Epithelial cell of prostate (primary cell): ENCODE results near the gene PREX1.

ENCODE experiments used
- DNase-seq: peaks from one replicate; pipeline ENCODE4 v3.0.0-alpha.2; 2011; ENCODE audit warnings: low read depth, low spot score
- H3K27ac ChIP-seq: fragments of 450-650 bp; 2 replicates; pipeline ENCODE4 v1.5.1; 2017; ENCODE audit warnings: mild to moderate bottlenecking

The PREX1 gene

GRCh38 chr20:48671141-48671540, 156.7 kb downstream of the PREX1 start:
- no peak for DNase-seq

DNA sequence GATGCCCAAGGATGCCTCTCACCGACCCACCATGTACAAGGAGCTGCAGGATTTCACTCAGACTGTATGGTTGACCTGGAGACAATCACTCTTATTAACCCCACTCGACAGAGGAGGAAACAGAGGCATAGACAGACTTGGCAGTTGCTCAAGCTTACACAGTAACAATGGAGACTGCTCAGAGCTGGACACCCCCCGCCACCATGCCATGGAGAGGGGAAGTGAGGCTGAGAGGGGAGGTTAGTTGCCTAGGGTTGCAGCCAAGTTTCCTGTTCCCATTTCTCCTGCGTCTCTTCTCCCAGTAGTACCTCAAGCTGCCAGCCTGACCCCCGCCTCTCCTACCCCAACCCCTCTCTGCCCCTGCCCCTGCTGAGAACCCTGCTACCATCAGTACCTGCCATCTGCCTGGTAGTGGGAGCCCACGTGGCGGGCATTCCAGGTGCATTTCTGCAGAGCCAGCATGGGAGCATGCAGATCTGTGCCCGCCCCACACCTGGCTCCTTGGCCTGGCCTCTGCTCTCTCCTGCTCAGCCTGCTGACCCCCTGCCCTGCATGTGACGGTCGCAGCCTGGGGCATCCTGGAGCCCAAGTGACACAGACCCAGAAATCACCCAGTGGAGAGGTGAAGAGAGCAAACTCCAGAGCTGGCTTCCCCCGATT, 157.7 kb downstream of the PREX1 start:
- DNase-seq: no peak
- no peak overlapping the region for H3K27ac ChIP-seq

More at GRCh38 chr20:48671141-48671540, 156.7 kb downstream of the PREX1 start:
- H3K27ac ChIP-seq: no peak overlapping the region

- no peak overlapping the region for H3K27ac ChIP-seq
- DNase-seq: no peak
These were observed 159.3 kb downstream of the PREX1 start for GRCh38 chr20:48668451-48668946.

GRCh38 chr20:48667889-48668413, 159.8 kb downstream of the PREX1 start:
- H3K27ac ChIP-seq: no peak overlapping the region
- no peak for DNase-seq

GRCh38 chr20:48667481-48667880, 160.3 kb downstream of the PREX1 start:
- no peak overlapping the region for H3K27ac ChIP-seq
- DNase-seq: no peak

- DNase-seq: no peak
- H3K27ac ChIP-seq: no peak overlapping the region
These were observed 162.0 kb downstream of the PREX1 start for GRCh38 chr20:48665785-48666184.

DNA sequence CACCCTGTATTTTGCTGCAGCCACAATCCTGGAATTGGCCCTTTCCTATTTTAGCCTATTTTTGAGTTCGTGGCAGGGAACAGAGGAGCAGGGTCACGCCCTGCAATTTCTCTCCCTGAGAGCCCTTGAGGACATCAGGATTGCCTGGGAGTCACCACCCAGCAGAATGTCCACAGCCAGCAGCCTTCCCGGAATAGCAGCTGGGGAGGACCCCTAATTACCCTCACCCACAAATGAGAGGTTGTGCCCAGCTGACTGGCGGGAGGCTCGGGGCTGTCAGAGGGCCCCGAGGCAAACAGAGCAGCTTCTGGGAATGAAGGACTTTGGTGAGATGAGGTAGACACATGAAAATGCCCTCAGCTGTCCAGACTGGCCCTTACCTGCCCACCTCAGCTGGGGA, 165.1 kb downstream of the PREX1 start:
- no peak for DNase-seq
- H3K27ac ChIP-seq: no peak overlapping the region

GRCh38 chr20:48661575-48662455, 166.0 kb downstream of the PREX1 start:
- no peak overlapping the region for H3K27ac ChIP-seq
- DNase-seq: no peak

DNA sequence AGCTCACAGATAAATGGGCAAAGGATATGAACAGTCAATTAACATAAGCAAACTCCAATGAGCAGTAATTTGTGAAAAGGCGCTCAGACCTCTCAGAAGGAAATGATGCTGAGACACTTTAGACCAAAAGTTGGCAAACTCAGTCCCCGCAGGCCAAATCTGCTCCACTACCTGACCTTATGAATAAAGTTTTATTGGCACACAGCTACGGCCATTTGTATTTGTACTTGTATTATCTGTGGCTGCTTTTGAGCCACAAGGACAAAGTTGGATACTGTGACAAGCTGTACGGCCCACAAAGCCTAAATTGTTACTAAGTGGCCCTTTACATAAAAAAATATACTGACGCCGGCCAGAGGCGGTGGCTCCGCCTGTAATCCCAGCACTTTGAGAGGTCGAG, 167.0 kb downstream of the PREX1 start:
- DNase-seq: no peak
- no peak overlapping the region for H3K27ac ChIP-seq

DNA sequence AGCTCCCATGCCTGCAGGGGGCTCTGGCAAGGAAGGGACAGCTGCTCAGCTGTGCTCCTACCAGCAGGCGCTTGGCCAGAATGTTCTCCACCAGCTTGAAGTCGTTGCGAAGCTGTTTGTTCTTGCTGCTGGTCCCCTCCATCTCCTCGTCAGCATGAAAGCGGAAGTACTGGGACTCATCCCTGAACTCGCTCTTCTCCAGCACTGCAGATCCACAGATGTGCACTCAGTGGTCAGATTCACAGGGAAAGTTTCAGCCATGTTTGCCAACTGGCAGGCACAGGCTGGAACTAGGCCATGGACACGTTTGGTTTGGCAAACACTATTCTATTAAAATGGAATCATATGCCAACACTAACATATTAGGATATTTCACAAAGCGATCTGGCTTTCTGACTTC, 167.9 kb downstream of the PREX1 start:
- no peak for DNase-seq
- H3K27ac ChIP-seq: no peak overlapping the region

- H3K27ac ChIP-seq: no peak overlapping the region
- DNase-seq: no peak
These were observed 169.3 kb downstream of the PREX1 start for GRCh38 chr20:48658505-48658904.

DNA sequence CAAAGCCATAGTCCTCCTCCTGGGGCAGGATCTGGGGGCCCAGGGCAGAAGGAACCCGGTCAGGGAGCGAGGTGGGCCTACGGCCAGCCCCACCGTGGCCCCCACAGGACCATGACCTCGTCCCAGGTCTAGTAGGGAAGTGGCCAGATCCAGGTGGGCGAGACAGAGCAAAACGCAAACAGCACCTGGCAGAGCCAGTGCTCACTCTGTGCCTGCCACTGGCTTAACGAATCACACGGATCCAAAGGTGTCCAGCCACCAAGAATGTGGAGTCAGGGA, 169.7 kb downstream of the PREX1 start:
- DNase-seq: no peak
- no peak overlapping the region for H3K27ac ChIP-seq

- H3K27ac ChIP-seq: no peak overlapping the region
- DNase-seq: peak; percentile 24
These were observed 170.2 kb downstream of the PREX1 start for GRCh38 chr20:48657426-48658197.

DNA sequence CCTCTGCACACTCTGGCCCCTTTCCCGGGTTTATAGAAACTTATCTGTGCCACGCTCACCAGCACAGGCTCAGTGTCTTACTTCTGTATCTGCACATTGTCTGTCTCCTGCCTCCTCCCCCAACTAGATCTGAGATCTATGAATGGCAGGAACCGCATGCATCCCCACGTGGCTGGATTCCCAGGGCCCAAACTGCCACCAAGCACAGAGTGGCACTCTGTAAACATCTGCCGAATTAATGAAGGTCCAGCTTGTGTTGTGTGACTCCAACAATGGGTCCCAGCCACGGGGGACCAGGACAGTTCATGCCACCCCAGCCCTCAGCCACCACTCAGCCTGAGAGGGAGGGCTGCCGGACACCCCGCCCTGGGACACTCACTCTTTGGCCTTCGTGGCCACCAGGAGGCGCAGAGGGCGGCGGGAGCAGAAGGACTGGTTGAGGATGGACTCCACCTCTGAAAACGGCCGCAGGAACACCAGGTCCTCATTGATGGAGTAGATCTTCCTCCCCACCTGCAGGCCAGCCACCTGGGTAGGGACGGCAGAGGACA, 171.1 kb downstream of the PREX1 start:
- H3K27ac ChIP-seq: no peak overlapping the region
- DNase-seq: no peak

DNA sequence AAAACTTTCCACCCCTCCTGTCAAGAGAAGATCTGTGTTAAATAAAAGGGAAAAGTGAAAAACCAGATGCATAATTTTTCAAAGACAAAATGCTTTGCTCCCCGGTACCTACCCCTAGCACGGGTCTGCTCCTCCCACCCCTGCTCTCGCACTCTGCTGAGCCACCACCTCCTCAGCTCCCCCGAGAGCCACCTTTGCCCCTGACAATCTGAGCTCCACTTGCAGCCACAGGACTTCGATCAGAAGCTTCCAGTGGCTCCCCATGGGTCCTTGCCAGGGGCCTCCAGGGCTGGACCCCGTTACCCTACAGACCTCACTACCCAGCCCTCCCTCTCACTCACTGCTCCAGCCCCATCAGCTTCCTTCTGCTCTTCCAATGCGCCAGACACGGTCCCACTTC, 171.7 kb downstream of the PREX1 start:
- no peak for DNase-seq
- H3K27ac ChIP-seq: no peak overlapping the region

- DNase-seq: no peak
- no peak overlapping the region for H3K27ac ChIP-seq
These were observed 174.1 kb downstream of the PREX1 start for GRCh38 chr20:48653706-48654051.

GRCh38 chr20:48652961-48653705, 174.7 kb downstream of the PREX1 start:
- DNase-seq: no peak

GRCh38 chr20:48651960-48652359, 175.8 kb downstream of the PREX1 start:
- DNase-seq: no peak
- no peak overlapping the region for H3K27ac ChIP-seq

More at GRCh38 chr20:48652961-48653705, 174.7 kb downstream of the PREX1 start:
- H3K27ac ChIP-seq: no peak overlapping the region

GRCh38 chr20:48651271-48651670, 176.5 kb downstream of the PREX1 start:
- DNase-seq: no peak
- H3K27ac ChIP-seq: no peak overlapping the region

DNA sequence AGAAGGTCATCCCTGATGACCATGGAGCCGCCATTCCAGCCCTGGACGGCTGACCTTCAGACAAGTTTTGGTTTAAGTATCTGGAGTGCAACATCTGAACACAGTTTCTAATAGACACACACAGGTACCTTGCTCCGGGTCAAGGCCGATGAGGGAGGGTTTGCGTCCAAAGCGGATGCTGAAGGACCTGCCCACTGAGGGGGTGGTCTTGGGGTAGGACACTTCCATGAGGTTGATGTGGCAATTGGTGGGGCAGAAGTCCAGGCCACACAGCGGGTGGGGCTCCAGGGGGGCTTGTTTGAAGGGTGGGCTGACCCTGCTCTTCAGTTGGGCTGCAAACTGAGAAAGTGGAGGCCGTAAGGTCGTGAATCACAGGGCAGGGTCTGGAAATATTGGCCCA, 177.9 kb downstream of the PREX1 start:
- no peak for DNase-seq
- no peak overlapping the region for H3K27ac ChIP-seq
